H1 (cell line): ENCODE measurements around the gene TPST2. TPM values are rescaled to one million over a fixed set of nuclear protein-coding genes. Genes with fewer than 3 reads are reported as not detected.

Experiments used
- EP300 ChIP-seq, 2 experiments: IDR thresholded peaks; 1 replicate in 1 of 2; 2 replicates in 1 of 2; pipeline ENCODE4 v1.6.1; 2011 to 2012; ENCODE audit warnings: low read depth in 2 of 2, low read length in 2 of 2, mild to moderate bottlenecking in 2 of 2, borderline replicate concordance in 1 of 2, inconsistent platforms in 1 of 2, moderate library complexity in 1 of 2
- HDAC2 ChIP-seq, 2 experiments: fragments of 300-600 bp in 1 of 2; sonication (generic) in 1 of 2; IDR thresholded peaks; 2 replicates each; pipeline ENCODE4 v1.6.1; 2011 to 2012; ENCODE audit warnings: low read depth in 2 of 2, low read length in 2 of 2, mild to moderate bottlenecking in 2 of 2, moderate library complexity in 2 of 2, borderline replicate concordance in 1 of 2, inconsistent platforms in 1 of 2
- PHF8 ChIP-seq: fragments of 200-600 bp; sonication (generic); conservative IDR thresholded peaks from 2 replicates; pipeline ENCODE4 v1.7.1; 2012; ENCODE audit warnings: low read depth, mild to moderate bottlenecking, inconsistent platforms, low read length, moderate library complexity
- POU5F1 ChIP-seq: IDR thresholded peaks from 2 replicates; pipeline ENCODE4 v1.6.1; 2011; ENCODE audit warnings: low read depth, mild to moderate bottlenecking, low read length, moderate library complexity
- RNF2 ChIP-seq: fragments of 200-900, 300-1000 bp; sonication (generic); IDR thresholded peaks from 2 replicates; pipeline ENCODE4 v1.7.1; 2016; ENCODE audit warnings: borderline replicate concordance, low read depth, mild to moderate bottlenecking, antibody characterized with exemption, low read length; ENCODE audit not compliant: poor library complexity, severe bottlenecking; ENCODE audit errors: missing control alignments
- SIN3A ChIP-seq, 2 experiments: IDR thresholded peaks in 1 of 2; conservative IDR thresholded peaks in 1 of 2; 2 replicates each; pipeline ENCODE4 v1.6.1; 2011 to 2012; ENCODE audit warnings: low read length in 2 of 2, improper control_type of control experiment in 1 of 2, low read depth in 1 of 2, mild to moderate bottlenecking in 1 of 2
- SIX5 ChIP-seq: IDR thresholded peaks from 2 replicates; pipeline ENCODE4 v1.6.1; 2011; ENCODE audit warnings: mild to moderate bottlenecking, low read depth, low read length
- TAF7 ChIP-seq: optimal IDR thresholded peaks from 2 replicates; pipeline ENCODE3; 2011; ENCODE audit warnings: low read depth, mild to moderate bottlenecking, inconsistent platforms, low read length, moderate library complexity, borderline replicate concordance
- USF2 ChIP-seq: IDR thresholded peaks from 2 replicates; pipeline ENCODE4 v1.6.1; 2011; ENCODE audit warnings: low read length, improper control_type of control experiment
- polyA plus RNA-seq, 7 experiments: library from polyadenylated mRNA; depleted of rRNA in 3 of 7; stranded (reverse) in 5 of 7; unstranded in 2 of 7; fragments of >200 nt in 5 of 7; fragments of 200-250 nt in 2 of 7; gene quantifications; 1 replicate in 5 of 7; 2 replicates in 1 of 7; 4 replicates in 1 of 7; pipeline versions ENCODE4 v1.2.1 to v1.2.3, GENCODE V29; 2011 to 2013; ENCODE audit warnings: missing spikeins in 2 of 7, mixed read lengths in 2 of 7
- total RNA-seq: library from RNA; stranded (reverse); fragmentation: NEBNext Ultra II Directional; extraction: Animal tissue kit (Norgen Biotek cat#: 25700); gene quantifications from 2 replicates; pipeline ENCODE4 v1.2.1, GENCODE V29; 2021

TPST2 gene
- total and polyA plus RNA-seq, 2 of the 8 experiments (the other 6 are each of a cell fraction or from before 2014, with no cell fraction given): 58.8 to 143 TPM

GRCh38 chr22:26485013-26485412, 104.9 kb downstream of the TPST2 start (continued):
- no peak for TF ChIP-seq HDAC2 (IDR thresholded peaks at IDR 0.05; ENCODE audit: borderline replicate concordance in 1 of 2, low read depth in 2 of 2, low read length in 2 of 2)
- no peak for TF ChIP-seq SIN3A (conservative IDR thresholded peaks at IDR 0.05 in 1 of 2, IDR thresholded peaks at IDR 0.05 in 1 of 2; ENCODE audit: low read depth in 1 of 2, low read length in 2 of 2)
- TF ChIP-seq PHF8: no peak
- no peak for TF ChIP-seq TAF7
- TF ChIP-seq RNF2: no peak
- no peak for TF ChIP-seq POU5F1
- no peak for TF ChIP-seq EP300 (IDR thresholded peaks at IDR 0.05; ENCODE audit: borderline replicate concordance in 1 of 2, low read depth in 2 of 2, low read length in 2 of 2)
- no peak for TF ChIP-seq USF2
- no peak for TF ChIP-seq SIX5
- TF ChIP-seq, all 59 proteins: peak for 0
